Coronary artery (tissue), 2 donors: Measurements from ENCODE around the gene KCNMB4.

Experiments
- DNase-seq: peaks from one replicate; pipeline ENCODE4 v3.0.0-alpha.2; 2017; ENCODE audit warnings: low spot score
- H3K27ac ChIP-seq, 2 donors: fragments of 200-600 bp; sonication (generic); one replicate each; pipeline ENCODE4 v1.5.1; 2016 to 2019
- H3K4me3 ChIP-seq: fragments of 200-600 bp; sonication (generic); 2 replicates; pipeline ENCODE4 v1.5.1; 2016; ENCODE audit warnings: mild to moderate bottlenecking, moderate library complexity
- CTCF ChIP-seq: fragments of 200-600 bp; sonication (generic); IDR thresholded peaks from one replicate; pipeline ENCODE4 v1.5.1; 2019; ENCODE audit warnings: antibody characterized with exemption

The KCNMB4 gene

GRCh38 chr12:70436836-70437235 lies 70.7 kb downstream of the KCNMB4 start:
- no peak for TF ChIP-seq CTCF
- H3K27ac ChIP-seq: no peak overlapping the region
- H3K4me3 ChIP-seq: no peak overlapping the region
- DNase-seq: no peak

GRCh38 chr12:70443062-70443673 lies 77.1 kb downstream of the KCNMB4 start:
- Histone ChIP-seq H3K4me3 (no peak overlapping the region), H3K27ac (no peak overlapping the region)

GRCh38 chr12:70444903-70445302 lies 78.8 kb downstream of the KCNMB4 start:
- Histone ChIP-seq H3K27ac (no peak overlapping the region), H3K4me3 (no peak overlapping the region)
- no peak for TF ChIP-seq CTCF
- no peak for DNase-seq

More at GRCh38 chr12:70443062-70443673, 77.1 kb downstream of the KCNMB4 start:
- DNase-seq: no peak
- no peak for TF ChIP-seq CTCF

- TF ChIP-seq CTCF: no peak
- Histone ChIP-seq H3K27ac (no peak overlapping the region), H3K4me3 (no peak overlapping the region)
- DNase-seq: no peak
Measured at GRCh38 chr12:70448371-70448770, 82.3 kb downstream of the KCNMB4 start.

- Histone ChIP-seq H3K4me3 (no peak overlapping the region), H3K27ac (no peak overlapping the region)
- TF ChIP-seq CTCF: no peak
- no peak for DNase-seq
Measured at GRCh38 chr12:70449074-70449752, 83.1 kb downstream of the KCNMB4 start.

GRCh38 chr12:70449753-70450341 lies 83.8 kb downstream of the KCNMB4 start:
- no peak for TF ChIP-seq CTCF
- H3K27ac ChIP-seq: no peak overlapping the region
- DNase-seq: no peak
- no peak overlapping the region for H3K4me3 ChIP-seq

- Histone ChIP-seq H3K27ac (no peak overlapping the region), H3K4me3 (no peak overlapping the region)
- TF ChIP-seq CTCF: no peak
- no peak for DNase-seq
Measured at GRCh38 chr12:70451528-70451927, 85.4 kb downstream of the KCNMB4 start.
